H9 (cell line): ENCODE data around the gene PLXND1. TPM values are rescaled to one million over a fixed set of nuclear protein-coding genes. Genes with fewer than 3 reads are reported as not detected.
A peak's percentile ranks its signal among the peaks of the same experiment; 100 is the strongest.

Source experiments
- DNase-seq: peaks from one replicate; pipeline ENCODE4 v3.0.0-alpha.2; 2017
- H2AFZ ChIP-seq: one replicate; pipeline ENCODE4 v1.6.1; 2013; ENCODE audit warnings: mild to moderate bottlenecking, low read length, control low read depth, moderate library complexity
- H2AK5ac ChIP-seq: 2 replicates; pipeline ENCODE4 v1.6.1; 2013; ENCODE audit warnings: low read length, control low read depth, mixed read lengths; ENCODE audit not compliant: insufficient read length
- H2BK120ac ChIP-seq: one replicate; pipeline ENCODE4 v1.6.1; 2013; ENCODE audit warnings: low read depth, mild to moderate bottlenecking, low read length, control low read depth, inconsistent platforms; ENCODE audit not compliant: poor library complexity, severe bottlenecking
- H2BK12ac ChIP-seq: 2 replicates; pipeline ENCODE4 v1.6.1; 2013; ENCODE audit warnings: low read length, control low read depth, mixed read lengths, low read depth; ENCODE audit not compliant: insufficient read length
- H2BK15ac ChIP-seq: 2 replicates; pipeline ENCODE4 v1.6.1; 2013; ENCODE audit warnings: low read depth, low read length, control low read depth
- H2BK20ac ChIP-seq: one replicate; pipeline ENCODE4 v1.6.1; 2013; ENCODE audit warnings: low read depth, mild to moderate bottlenecking, low read length, control low read depth, inconsistent platforms; ENCODE audit not compliant: poor library complexity, severe bottlenecking
- H2BK5ac ChIP-seq: 2 replicates; pipeline ENCODE4 v1.6.1; 2013; ENCODE audit warnings: low read length, control low read depth, mixed read lengths; ENCODE audit not compliant: insufficient read length
- H3K14ac ChIP-seq: 2 replicates; pipeline ENCODE4 v1.6.1; 2013; ENCODE audit warnings: low read length, control low read depth; ENCODE audit not compliant: insufficient read depth
- H3K18ac ChIP-seq: 2 replicates; pipeline ENCODE4 v1.6.1; 2013; ENCODE audit warnings: low read depth, mild to moderate bottlenecking, mixed read lengths, low read length, control low read depth; ENCODE audit not compliant: insufficient read length
- H3K23ac ChIP-seq: 2 replicates; pipeline ENCODE4 v1.6.1; 2013; ENCODE audit warnings: low read length, control low read depth, mixed read lengths, low read depth; ENCODE audit not compliant: insufficient read length
- H3K23me2 ChIP-seq: 2 replicates; pipeline ENCODE4 v1.6.1; 2013; ENCODE audit warnings: low read depth, mild to moderate bottlenecking, mixed read lengths, low read length, control low read depth; ENCODE audit not compliant: insufficient read length, poor library complexity, severe bottlenecking
- H3K27ac ChIP-seq: 2 replicates; pipeline ENCODE4 v1.5.1; 2013; ENCODE audit warnings: low read length, control low read depth, mixed read lengths, low read depth; ENCODE audit not compliant: insufficient read length
- H3K27me3 ChIP-seq: 2 replicates; pipeline ENCODE4 v1.6.1; 2013; ENCODE audit warnings: low read length, control low read depth, inconsistent platforms; ENCODE audit not compliant: insufficient read depth
- H3K4ac ChIP-seq: 2 replicates; pipeline ENCODE4 v1.6.1; 2013; ENCODE audit warnings: low read depth, mild to moderate bottlenecking, control low read depth, inconsistent platforms, low read length, moderate library complexity
- H3K4me1 ChIP-seq: 2 replicates; pipeline ENCODE4 v1.6.1; 2013; ENCODE audit warnings: low read length, control low read depth, inconsistent platforms; ENCODE audit not compliant: insufficient read depth
- H3K4me2 ChIP-seq: 2 replicates; pipeline ENCODE4 v1.6.1; 2013; ENCODE audit warnings: low read length, control low read depth, mixed read lengths; ENCODE audit not compliant: insufficient read length, insufficient read depth
- H3K56ac ChIP-seq: 2 replicates; pipeline ENCODE4 v1.6.1; 2013; ENCODE audit warnings: low read depth, mild to moderate bottlenecking, mixed read lengths, low read length, control low read depth; ENCODE audit not compliant: insufficient read length
- H3K79me1 ChIP-seq: 2 replicates; pipeline ENCODE4 v1.6.1; 2013; ENCODE audit warnings: low read depth, mild to moderate bottlenecking, moderate library complexity, low read length, control low read depth, inconsistent platforms; ENCODE audit not compliant: insufficient read depth, poor library complexity, severe bottlenecking
- H3K79me2 ChIP-seq: 2 replicates; pipeline ENCODE4 v1.6.1; 2013; ENCODE audit warnings: low read length, control low read depth, inconsistent platforms; ENCODE audit not compliant: insufficient read depth
- H3K9ac ChIP-seq: 2 replicates; pipeline ENCODE4 v1.6.1; 2013; ENCODE audit warnings: low read length, control low read depth, mixed read lengths; ENCODE audit not compliant: insufficient read length; ENCODE audit errors: extremely low read depth
- H3K9me3 ChIP-seq: one replicate; pipeline ENCODE4 v1.6.1; 2013; ENCODE audit warnings: low read depth, low read length, inconsistent platforms; ENCODE audit not compliant: control insufficient read depth
- H3T11ph ChIP-seq: one replicate; pipeline ENCODE4 v1.6.1; 2013; ENCODE audit warnings: mild to moderate bottlenecking, low read length, control low read depth, inconsistent platforms
- H4K20me1 ChIP-seq: one replicate; pipeline ENCODE4 v1.6.1; 2013; ENCODE audit not compliant: control insufficient read depth, insufficient read length, insufficient read depth
- H4K5ac ChIP-seq: 2 replicates; pipeline ENCODE4 v1.6.1; 2013; ENCODE audit warnings: low read depth, mild to moderate bottlenecking, mixed read lengths, low read length, control low read depth; ENCODE audit not compliant: insufficient read length
- H4K8ac ChIP-seq: replicated peaks from 2 replicates; pipeline ENCODE4 v1.6.1; 2013; ENCODE audit warnings: low read length, control low read depth, mixed read lengths, low read depth; ENCODE audit not compliant: insufficient read length
- H4K91ac ChIP-seq: 2 replicates; pipeline ENCODE4 v1.6.1; 2013; ENCODE audit warnings: low read depth, mild to moderate bottlenecking, moderate library complexity, mixed read lengths, low read length, control low read depth; ENCODE audit not compliant: insufficient read length
- H3K27ac Mint-ChIP-seq, 3 experiments: 2 replicates in 2 of 3; 3 replicates in 1 of 3; pipeline ENCODE4 v1.8.0; 2020 to 2021; ENCODE audit warnings: mixed read lengths in 3 of 3, mild to moderate bottlenecking in 1 of 3, moderate library complexity in 1 of 3
- H3K27me3 Mint-ChIP-seq: 2 replicates; pipeline ENCODE4 v1.8.0; 2021; ENCODE audit warnings: low read depth, mild to moderate bottlenecking, moderate library complexity, mixed read lengths
- H3K36me3 Mint-ChIP-seq, 3 experiments: 2 replicates in 2 of 3; 3 replicates in 1 of 3; pipeline ENCODE4 v1.8.0; 2020 to 2021; ENCODE audit warnings: low read depth in 3 of 3, mixed read lengths in 3 of 3; ENCODE audit not compliant: insufficient read depth in 1 of 3
- H3K4me1 Mint-ChIP-seq, 2 experiments: 2 replicates each; pipeline ENCODE4 v1.8.0; 2020; ENCODE audit warnings: mixed read lengths in 2 of 2
- H3K4me3 Mint-ChIP-seq, 2 experiments: 2 replicates in 1 of 2; 3 replicates in 1 of 2; pipeline ENCODE4 v1.8.0; 2020 to 2021; ENCODE audit warnings: mild to moderate bottlenecking in 2 of 2, mixed read lengths in 2 of 2, moderate library complexity in 1 of 2
- H3K9me3 Mint-ChIP-seq, 2 experiments: 2 replicates in 1 of 2; 3 replicates in 1 of 2; pipeline ENCODE4 v1.8.0; 2020; ENCODE audit warnings: mild to moderate bottlenecking in 2 of 2, mixed read lengths in 2 of 2, moderate library complexity in 1 of 2
- CTCF ChIP-seq: fragments of 200-600 bp; sonication (generic); conservative IDR thresholded peaks from 3 replicates; pipeline ENCODE4 v1.8.0; 2021; ENCODE audit warnings: antibody characterized with exemption, mild to moderate bottlenecking
- WGBS: extraction: QIAGEN DNeasy Blood & Tissue Kit; methylation state at CpG from one replicate; pipeline ENCODE4 v1.1.7; 2013; ENCODE audit warnings: missing lambda C conversion rate, low lambda C conversion rate, mixed read lengths; ENCODE audit not compliant: insufficient read length; ENCODE audit errors: extremely low coverage; 5-methylcytosine and 5-hydroxymethylcytosine counted together
- total RNA-seq: library from RNA; stranded (reverse); gene quantifications from 2 replicates; pipeline ENCODE4 v1.2.1, GENCODE V29; 2021

Gene PLXND1
- total RNA-seq, 1 experiment from 2014 or later = 50.9 TPM

DNA sequence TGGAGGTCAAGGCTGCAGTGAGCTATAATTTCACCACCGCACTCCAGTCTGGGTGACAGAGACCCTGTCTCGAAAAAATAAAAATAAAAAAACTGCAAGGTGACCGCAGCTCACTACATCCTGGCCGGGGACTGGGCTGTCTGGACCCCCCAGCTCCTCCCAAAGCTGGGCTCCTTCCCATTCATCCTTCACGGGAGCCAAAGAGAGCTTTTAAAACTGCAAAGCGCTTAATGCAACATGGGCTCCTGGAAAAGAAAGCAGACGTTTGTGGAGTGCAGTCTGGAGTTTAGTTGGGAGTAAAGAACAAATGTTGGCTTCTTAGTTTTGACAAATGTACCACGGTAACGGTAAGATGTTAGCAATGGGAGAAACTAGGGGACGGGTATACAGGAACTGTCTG, 12.1 kb downstream of the PLXND1 start:
- no peak overlapping the region for H3K14ac ChIP-seq

More for the DNA sequence above, 12.1 kb downstream of the PLXND1 start:
- Histone ChIP-seq H3K56ac (no peak overlapping the region), H3K4me2 (no peak overlapping the region), H3K23me2 (no peaks in the 10 kb centered on the region), H2BK5ac (no peak overlapping the region), H3K9me3 (no peaks in the 10 kb centered on the region), H3K27me3 (no peaks in the 10 kb centered on the region), H4K20me1 (no peaks in the 10 kb centered on the region), H2AK5ac (no peak overlapping the region), H3T11ph (no peak overlapping the region), H3K4ac (no peak overlapping the region), H2BK12ac (no peak overlapping the region), H3K9ac (no peak overlapping the region), H3K23ac (no peak overlapping the region), H2AFZ (no peak overlapping the region), H2BK120ac (no peak overlapping the region), H4K91ac (no peak overlapping the region), H3K18ac (no peak overlapping the region), H3K4me1 (peaks cover 12% of the 10 kb centered on the region; the same call in 1 of the 2 replicates), H3K79me2 (no peaks in the 10 kb centered on the region; the same call in 1 of the 2 replicates), H3K27ac (no peak overlapping the region), H2BK15ac (no peak overlapping the region), H4K5ac (no peak overlapping the region), H2BK20ac (no peak overlapping the region), H3K79me1 (no peaks in the 10 kb centered on the region), H4K8ac (no peak overlapping the region)
- H3K36me3 Mint-ChIP-seq = no peaks in the 10 kb centered on the region; a peak in 1 of 7 replicates
- no peak for TF ChIP-seq CTCF
- peak overlapping the region in 1 of 2 experiments; percentile 52; a peak in 1 of 5 replicates for H3K4me3 Mint-ChIP-seq
- H3K4me1 Mint-ChIP-seq = peaks cover 59 to 82% of the 10 kb centered on the region in 2 experiments
- no peaks in the 10 kb centered on the region for H3K27me3 Mint-ChIP-seq
- WGBS = no CpG with 5 or more reads among the region's 10 CpGs
- peaks cover 0 to 2% of the 10 kb centered on the region in 2 experiments; a peak in 1 of 5 replicates for H3K9me3 Mint-ChIP-seq
- H3K27ac Mint-ChIP-seq = peak overlapping the region in 1 of 3 experiments; percentile 35; a peak in 2 of 7 replicates
- DNase-seq = no peak
